ENCODE results near the gene INPP5D. TPM values are rescaled to one million over a fixed set of nuclear protein-coding genes. Genes with fewer than 3 reads are reported as not detected.

The INPP5D gene
- total RNA-seq, 1 experiment from 2014 or later, result not detected

DNA sequence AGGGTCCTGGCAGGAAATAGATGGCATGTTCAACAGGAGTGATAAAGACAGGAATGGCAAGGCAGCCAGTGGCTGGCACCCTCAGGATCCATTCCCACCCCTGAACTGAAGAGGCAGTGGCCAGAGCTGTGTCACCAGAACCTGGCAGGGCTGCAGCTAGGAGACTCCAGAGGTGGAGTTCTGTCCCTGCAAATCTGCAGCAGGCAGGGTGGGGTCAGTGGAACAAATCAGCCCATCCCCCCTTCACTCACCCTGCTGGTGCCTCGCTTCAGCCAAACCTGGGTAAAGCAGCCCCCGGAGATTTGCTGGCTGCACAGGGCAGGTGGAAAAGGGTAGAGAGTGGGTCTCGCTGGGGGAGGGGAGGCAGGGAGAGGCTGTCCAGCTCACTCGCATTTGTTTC is 12.7 kb downstream of the INPP5D start:
- BruUV-seq (replicated peaks), result no TSS peak
- DNase-seq, result no peak
- no peak overlapping the region for H3K27ac Mint-ChIP-seq (ENCODE audit: unreplicated experiment)
- H3K4me1 Mint-ChIP-seq (ENCODE audit: low read depth, unreplicated experiment), result no peaks in the 10 kb centered on the region
- no peaks in the 10 kb centered on the region for H3K36me3 Mint-ChIP-seq (ENCODE audit: insufficient read depth, unreplicated experiment)
- peaks cover 15% of the 10 kb centered on the region for H3K27me3 Mint-ChIP-seq (ENCODE audit: unreplicated experiment)
- CTCF ChIA-PET, result no interaction called here
- no peak overlapping the region for H3K4me3 Mint-ChIP-seq (ENCODE audit: low read depth, unreplicated experiment)
- H3K9me3 Mint-ChIP-seq (ENCODE audit: low read depth, unreplicated experiment), result peaks cover 3% of the 10 kb centered on the region
- intact Hi-C loops (cut with micrococcal nuclease; ENCODE audit: unreplicated experiment), result no loop called here
- TF ChIP-seq, protein P1, sequence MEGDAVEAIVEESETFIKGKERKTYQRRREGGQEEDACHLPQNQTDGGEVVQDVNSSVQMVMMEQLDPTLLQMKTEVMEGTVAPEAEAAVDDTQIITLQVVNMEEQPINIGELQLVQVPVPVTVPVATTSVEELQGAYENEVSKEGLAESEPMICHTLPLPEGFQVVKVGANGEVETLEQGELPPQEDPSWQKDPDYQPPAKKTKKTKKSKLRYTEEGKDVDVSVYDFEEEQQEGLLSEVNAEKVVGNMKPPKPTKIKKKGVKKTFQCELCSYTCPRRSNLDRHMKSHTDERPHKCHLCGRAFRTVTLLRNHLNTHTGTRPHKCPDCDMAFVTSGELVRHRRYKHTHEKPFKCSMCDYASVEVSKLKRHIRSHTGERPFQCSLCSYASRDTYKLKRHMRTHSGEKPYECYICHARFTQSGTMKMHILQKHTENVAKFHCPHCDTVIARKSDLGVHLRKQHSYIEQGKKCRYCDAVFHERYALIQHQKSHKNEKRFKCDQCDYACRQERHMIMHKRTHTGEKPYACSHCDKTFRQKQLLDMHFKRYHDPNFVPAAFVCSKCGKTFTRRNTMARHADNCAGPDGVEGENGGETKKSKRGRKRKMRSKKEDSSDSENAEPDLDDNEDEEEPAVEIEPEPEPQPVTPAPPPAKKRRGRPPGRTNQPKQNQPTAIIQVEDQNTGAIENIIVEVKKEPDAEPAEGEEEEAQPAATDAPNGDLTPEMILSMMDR (IDR thresholded peaks at IDR 0.05; ENCODE audit: unreplicated experiment), result no peak

DNA sequence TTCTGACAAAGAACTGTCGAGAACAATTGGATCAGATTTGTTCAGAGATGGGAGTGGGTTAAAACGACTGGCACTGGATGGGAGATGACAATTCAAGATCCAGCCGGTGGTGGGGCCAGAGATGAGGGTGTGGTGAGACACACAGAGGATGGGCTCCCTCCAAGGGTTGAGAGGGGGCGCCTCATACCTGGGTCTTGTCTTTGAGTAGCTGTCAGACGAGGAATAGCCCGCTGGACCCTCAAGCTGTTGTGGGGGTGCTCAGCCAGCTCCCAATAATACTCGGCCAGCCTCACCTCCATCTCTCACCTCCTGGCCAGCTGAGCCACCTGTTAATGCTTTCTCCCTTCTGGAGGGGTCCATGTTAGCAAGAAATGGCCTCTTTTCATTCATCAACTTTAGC is 14.0 kb downstream of the INPP5D start:
- no TSS peak for BruUV-seq (replicated peaks)
- no peak overlapping the region for H3K4me3 Mint-ChIP-seq (ENCODE audit: low read depth, unreplicated experiment)
- no peak overlapping the region for H3K27ac Mint-ChIP-seq (ENCODE audit: unreplicated experiment)
- TF ChIP-seq, protein P1 (IDR thresholded peaks at IDR 0.05; ENCODE audit: unreplicated experiment), result no peak
- DNase-seq, result no peak
- peaks cover 5% of the 10 kb centered on the region for H3K27me3 Mint-ChIP-seq (ENCODE audit: unreplicated experiment)
- H3K9me3 Mint-ChIP-seq (ENCODE audit: low read depth, unreplicated experiment), result peaks cover 3% of the 10 kb centered on the region
- H3K4me1 Mint-ChIP-seq (ENCODE audit: low read depth, unreplicated experiment), result no peaks in the 10 kb centered on the region
- CTCF ChIA-PET, result no interaction called here
- intact Hi-C loops (cut with micrococcal nuclease; ENCODE audit: unreplicated experiment), result no loop called here
- no peaks in the 10 kb centered on the region for H3K36me3 Mint-ChIP-seq (ENCODE audit: insufficient read depth, unreplicated experiment)

DNA sequence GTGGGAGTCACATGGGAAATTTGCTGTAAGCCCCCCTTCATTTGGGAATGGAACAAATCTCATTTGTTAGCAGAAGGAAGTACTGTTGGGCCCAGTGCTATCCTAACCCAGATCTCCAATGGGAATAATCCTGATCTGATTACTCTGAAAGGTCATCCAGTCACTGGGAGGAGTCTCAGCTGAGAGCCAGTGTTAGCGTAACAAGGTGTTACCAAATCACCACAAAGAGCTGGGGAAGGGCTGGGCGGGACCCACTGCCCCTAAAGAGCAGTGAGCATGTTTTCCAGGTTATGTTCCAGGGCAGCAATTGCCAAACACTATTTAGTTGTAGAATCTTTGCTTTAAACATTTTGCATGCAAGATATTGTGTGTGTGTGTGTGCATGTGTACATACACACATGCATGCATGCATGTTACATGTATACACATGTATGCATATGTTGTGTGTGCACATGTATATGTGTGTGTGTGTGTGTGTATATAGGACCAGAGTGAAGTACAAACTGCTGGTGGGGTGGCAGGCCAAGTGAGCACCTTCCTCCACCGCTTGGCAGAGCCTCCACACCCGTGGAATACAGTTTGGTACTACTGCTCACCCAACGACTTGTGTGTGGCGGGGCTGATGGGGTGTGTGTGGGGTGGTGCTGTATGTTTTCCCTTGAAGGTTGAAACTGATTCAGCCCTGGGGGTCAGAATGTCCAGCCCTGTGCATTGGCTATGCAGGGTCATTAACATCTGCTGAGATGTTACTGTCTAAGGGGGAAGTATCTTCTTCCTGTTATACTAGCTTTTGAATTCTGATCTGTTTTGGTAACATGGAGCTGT is 15.2 kb downstream of the INPP5D start:
- Mint-ChIP-seq H3K36me3 (ENCODE audit: insufficient read depth, unreplicated experiment) (no peaks in the 10 kb centered on the region), H3K27ac (ENCODE audit: unreplicated experiment) (no peak overlapping the region), H3K27me3 (ENCODE audit: unreplicated experiment) (peaks cover 16% of the 10 kb centered on the region), H3K4me3 (ENCODE audit: low read depth, unreplicated experiment) (no peak overlapping the region), H3K9me3 (ENCODE audit: low read depth, unreplicated experiment) (peaks cover 3% of the 10 kb centered on the region), H3K4me1 (ENCODE audit: low read depth, unreplicated experiment) (no peaks in the 10 kb centered on the region)
- TF ChIP-seq, protein P1 (IDR thresholded peaks at IDR 0.05; ENCODE audit: unreplicated experiment), result no peak
- BruUV-seq (replicated peaks), result no TSS peak
- intact Hi-C loops (cut with micrococcal nuclease; ENCODE audit: unreplicated experiment), result no loop called here
- no peak for DNase-seq
- CTCF ChIA-PET, result no interaction called here

DNA sequence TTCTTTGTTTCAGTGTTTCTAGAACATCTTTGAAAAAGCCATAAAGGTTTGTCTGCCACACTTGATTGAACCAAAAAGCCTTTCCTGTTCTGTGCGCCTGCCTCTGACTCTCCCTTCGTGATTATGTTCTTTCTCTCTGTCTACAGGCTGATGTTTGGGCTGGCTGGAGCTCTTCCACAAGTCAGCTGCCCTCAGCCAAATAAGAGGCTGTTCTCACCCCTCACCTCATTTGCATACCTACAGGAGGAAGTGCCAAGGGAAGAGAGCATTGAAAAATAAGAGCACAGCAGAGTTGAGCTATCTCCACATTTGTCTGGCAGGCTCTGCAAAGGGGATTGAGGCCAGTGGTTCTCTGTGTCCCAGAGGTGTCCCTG is 15.8 kb downstream of the INPP5D start:
- Mint-ChIP-seq H3K27ac (ENCODE audit: unreplicated experiment) (no peak overlapping the region), H3K4me3 (ENCODE audit: low read depth, unreplicated experiment) (no peak overlapping the region), H3K9me3 (ENCODE audit: low read depth, unreplicated experiment) (peaks cover 3% of the 10 kb centered on the region), H3K4me1 (ENCODE audit: low read depth, unreplicated experiment) (no peaks in the 10 kb centered on the region), H3K27me3 (ENCODE audit: unreplicated experiment) (peaks cover 22% of the 10 kb centered on the region), H3K36me3 (ENCODE audit: insufficient read depth, unreplicated experiment) (no peaks in the 10 kb centered on the region)
- TF ChIP-seq, protein P1 (IDR thresholded peaks at IDR 0.05; ENCODE audit: unreplicated experiment), result no peak
- CTCF ChIA-PET, result no interaction called here
- no peak for DNase-seq
- intact Hi-C loops (cut with micrococcal nuclease; ENCODE audit: unreplicated experiment), result no loop called here
- no TSS peak for BruUV-seq (replicated peaks)

Measured in Calu3 (cell line).